HG03103 (cell line): ENCODE results near the gene WASF1.
"Not testable (repeated sequence)": the region's sequence is repeated elsewhere in the genome, so short reads cannot be mapped to it uniquely, and the experiment has no call there.

ENCODE experiments used
- ATAC-seq: cut with Tn5 transposase; IDR thresholded peaks from one replicate; pipeline ENCODE4 v1.9.1; 2021; ENCODE audit warnings: low read depth; ENCODE audit not compliant: unreplicated experiment

The WASF1 gene

DNA sequence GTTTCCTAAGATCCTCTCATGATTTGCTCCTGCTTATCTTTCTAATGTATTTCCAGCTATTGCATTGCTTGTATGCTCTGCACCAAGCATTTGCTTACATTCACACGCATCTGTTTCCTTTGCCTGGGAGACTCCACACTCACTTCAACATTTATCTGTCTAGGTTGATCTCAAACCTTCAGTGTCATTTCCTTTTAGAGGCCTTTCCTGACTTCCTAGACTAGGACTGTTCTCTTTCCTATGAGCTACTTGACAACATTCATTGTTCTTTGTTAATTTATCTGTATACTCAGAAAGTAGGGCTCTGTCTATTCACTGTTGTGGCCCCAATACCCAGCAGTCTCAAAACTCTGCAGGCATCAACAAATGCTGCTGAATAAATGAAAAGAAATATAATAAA lies 84.4 kb downstream of the WASF1 start:
- no peak for ATAC-seq

GRCh38 chr6:110093981-110094380 lies 85.5 kb downstream of the WASF1 start:
- no peak for ATAC-seq

DNA sequence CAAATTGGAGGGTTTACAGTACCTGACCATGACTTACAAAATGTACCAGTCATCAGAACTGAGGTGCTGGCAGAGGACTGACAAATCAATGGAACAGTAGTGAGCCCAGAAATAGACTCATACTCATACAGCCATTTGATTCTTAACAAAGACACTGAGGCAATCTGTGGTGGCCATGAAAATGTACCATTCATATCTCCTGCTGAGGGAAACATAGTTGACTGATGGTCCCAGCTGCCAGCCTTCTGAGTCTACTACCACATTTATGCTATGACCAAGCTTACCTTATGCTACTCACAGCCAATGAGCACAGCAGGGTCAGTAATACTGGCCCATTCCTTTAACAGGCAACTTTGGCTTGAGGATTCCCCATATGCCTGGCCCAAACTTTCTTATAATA lies 88.6 kb downstream of the WASF1 start:
- ATAC-seq, result no peak

DNA sequence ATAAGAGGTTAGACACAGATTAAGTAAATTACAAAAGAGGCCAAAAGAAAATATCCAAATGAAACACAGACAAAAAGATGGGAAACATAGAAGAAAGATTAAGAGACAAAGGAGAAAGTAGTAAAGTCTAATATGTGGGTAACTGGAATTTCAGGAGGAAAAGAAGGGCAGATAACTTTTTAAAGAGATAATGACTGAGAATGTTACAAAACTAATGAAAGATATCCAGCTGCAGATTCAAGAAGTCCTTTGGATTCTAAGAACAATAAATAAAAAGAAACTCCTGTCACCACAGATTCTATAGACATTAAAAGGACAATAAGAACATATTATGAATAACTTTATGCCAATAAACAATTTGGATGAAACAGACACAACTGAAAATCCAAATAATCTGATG lies 90.1 kb downstream of the WASF1 start:
- no peak for ATAC-seq

- no peak for ATAC-seq
Observed at GRCh38 chr6:110085285-110085684, 94.2 kb downstream of the WASF1 start.

DNA sequence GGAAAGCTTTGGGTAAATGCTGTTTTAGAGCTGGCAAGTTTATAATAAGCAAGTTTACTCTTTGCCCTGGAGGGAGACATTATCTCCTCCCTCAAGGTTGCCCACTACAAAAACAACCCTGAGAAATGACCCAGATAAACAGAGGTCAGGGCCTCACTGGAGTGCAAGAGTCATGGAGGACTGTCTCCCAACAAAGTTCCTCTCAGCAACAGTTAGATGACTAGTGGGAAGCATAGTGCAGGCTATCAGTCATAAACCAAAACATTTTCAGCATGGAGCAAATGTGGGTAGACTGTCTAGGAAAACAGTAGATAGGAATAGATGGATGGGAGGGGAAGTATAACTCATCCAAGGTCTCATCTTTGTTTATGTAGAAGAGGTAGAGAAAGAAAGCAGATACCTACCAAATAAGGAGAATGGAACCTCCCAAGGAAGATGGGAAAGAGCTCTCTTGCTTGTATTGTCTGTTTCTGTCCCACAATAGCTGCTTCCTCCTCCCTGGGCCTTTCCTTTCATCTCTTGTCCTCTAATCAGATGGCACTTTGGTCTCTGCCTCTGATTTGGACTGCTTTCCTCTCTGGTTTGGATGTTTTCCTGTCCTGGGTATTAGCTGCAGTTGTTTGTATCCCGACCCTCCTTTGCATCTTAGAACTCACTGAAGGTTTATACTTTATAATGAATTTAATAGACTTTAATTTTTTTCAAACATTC lies 95.4 kb downstream of the WASF1 start:
- no peak for ATAC-seq

DNA sequence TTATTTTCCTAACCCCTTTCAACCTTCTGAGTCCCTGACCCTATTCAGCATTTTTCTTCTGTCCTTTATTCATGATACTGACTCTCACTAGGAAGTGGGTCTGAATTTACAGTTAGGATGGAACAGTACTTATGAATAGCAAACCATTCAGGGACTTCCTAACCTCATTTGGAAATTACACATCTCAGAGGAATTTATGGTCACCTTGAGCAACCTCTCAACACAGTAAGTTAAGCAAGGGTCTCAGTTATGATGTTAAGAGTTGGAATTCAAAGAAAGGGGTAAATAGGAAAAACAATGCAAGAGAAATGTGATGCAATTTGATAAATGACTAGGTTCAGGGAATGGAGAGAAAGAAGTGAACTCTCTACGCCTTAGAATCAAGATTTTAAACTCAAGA lies 104.1 kb downstream of the WASF1 start:
- ATAC-seq, result no peak

DNA sequence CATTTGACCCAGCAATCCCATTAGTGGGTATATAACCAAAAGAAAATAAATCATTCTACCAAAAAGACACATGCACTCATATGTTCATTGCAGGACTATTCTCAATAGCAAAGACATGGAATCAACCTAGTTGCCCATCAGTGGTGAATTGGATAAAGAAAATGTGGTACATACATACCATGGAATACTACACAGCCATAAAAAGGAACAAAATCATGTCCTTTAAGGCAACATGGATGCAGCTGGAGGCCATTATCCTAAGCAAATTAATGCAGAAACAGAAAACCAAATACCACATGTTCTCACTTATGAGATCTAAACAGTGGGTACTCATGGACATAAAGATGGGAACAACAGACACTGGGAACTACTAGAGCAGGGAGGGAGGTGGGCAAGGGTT lies 106.0 kb downstream of the WASF1 start:
- ATAC-seq, result not testable (repeated sequence)

- no peak for ATAC-seq
Observed at GRCh38 chr6:110068592-110068967, 110.9 kb downstream of the WASF1 start.

DNA sequence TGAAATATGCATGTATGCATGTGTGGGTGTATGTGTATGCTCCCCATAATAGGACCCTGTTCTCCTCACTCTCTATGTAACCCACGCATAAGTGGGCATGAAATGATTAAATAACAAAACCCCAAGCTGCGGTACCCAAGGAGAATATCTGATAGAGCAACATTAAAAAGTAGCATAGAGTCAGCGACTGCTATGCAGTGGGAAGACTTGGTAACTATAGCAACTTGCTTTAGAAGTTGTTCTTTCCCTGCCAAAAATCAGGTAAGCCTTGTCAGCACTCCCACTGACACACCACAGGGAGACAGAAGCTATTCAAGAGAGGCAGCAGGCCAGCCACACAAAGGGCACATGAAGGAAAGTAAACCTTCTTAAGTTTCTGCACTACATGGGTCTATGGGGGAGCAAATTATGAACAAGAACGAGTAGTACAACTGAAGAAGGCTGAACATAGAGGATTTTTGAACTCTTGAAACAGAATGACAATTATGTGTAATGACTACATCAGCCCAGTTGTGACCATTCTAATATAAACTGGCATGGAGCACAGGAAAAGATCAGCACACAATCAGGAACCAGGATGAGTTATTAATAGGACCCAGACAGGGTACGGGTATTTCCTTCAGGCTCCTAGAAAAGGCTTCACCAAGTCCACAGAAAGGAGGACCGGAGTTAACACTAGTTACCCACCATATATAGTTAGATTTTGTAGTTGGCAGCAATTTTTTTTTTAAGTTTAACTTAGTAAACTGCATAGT lies 111.5 kb downstream of the WASF1 start:
- ATAC-seq, result no peak

DNA sequence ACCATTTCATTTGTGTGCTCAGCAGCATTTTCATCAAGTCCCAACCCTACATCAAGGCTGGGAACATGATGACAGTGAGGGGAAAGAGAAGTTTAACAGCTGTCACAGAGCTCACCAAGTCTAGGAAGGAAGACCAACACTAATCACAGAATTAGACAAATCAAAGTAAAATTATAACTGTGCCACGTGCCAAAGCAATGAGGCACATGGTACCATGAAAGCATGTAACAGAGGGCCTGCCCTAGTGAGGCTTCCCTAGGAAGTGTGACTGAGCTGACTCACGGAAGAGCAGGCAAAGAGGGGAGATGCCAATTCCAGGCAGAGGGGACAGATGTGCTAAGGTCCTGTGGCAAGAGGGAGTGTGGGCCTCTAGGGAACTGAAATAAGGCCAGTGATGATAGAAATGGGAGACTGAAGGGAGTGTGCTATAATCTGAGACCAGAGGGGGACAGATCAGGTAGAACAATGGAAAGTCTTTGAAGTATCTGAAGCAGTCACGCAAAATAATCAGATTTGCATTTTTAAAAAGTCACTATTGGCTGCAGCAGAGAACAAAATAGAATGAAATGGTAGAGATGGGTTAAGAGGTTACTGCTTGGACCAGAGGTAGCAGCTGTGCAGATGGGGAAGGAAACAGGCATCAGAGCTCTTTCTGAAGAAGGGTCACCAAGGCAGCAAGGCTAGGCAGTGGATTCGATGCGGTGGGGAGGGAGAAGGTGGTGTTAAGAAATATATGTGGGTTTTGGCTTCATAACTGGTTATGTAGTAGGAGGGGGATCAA lies 114.5 kb downstream of the WASF1 start:
- no peak for ATAC-seq

DNA sequence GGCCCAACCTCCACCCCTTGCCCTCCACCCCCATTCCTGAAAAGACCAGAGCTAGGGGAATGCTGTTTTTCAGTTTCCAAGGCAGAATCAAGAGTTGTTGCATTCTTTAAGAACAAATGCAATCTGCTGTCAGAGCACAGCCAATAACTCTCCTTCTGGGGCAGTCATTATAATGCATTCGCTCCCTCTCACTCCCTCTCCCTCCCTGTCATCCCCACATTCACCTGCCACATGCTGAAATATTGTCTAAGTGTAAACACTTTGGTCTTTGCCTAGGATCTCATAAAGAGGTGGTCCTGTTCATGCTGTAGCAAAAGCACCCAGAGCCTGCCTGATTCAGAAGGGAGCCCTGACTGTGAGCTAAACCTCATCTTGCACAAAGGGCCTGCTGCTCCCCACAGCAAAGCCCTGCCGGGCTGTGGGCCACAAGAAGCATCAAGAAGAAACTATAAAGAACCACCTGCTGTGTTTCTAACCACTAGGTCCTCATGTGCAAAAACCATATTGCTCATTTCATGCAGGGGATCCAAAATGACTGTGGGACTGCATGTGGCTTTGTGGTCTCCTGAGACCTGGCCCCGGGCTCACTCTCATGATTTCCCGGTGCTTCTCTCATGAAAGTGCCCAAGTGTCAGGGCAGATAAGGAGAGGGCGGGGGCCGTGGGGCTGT lies 115.7 kb downstream of the WASF1 start:
- no peak for ATAC-seq

- ATAC-seq, result no peak
Observed at GRCh38 chr6:110055387-110055735, 124.1 kb downstream of the WASF1 start.

GRCh38 chr6:110054664-110055386 lies 124.6 kb downstream of the WASF1 start:
- ATAC-seq, result no peak

DNA sequence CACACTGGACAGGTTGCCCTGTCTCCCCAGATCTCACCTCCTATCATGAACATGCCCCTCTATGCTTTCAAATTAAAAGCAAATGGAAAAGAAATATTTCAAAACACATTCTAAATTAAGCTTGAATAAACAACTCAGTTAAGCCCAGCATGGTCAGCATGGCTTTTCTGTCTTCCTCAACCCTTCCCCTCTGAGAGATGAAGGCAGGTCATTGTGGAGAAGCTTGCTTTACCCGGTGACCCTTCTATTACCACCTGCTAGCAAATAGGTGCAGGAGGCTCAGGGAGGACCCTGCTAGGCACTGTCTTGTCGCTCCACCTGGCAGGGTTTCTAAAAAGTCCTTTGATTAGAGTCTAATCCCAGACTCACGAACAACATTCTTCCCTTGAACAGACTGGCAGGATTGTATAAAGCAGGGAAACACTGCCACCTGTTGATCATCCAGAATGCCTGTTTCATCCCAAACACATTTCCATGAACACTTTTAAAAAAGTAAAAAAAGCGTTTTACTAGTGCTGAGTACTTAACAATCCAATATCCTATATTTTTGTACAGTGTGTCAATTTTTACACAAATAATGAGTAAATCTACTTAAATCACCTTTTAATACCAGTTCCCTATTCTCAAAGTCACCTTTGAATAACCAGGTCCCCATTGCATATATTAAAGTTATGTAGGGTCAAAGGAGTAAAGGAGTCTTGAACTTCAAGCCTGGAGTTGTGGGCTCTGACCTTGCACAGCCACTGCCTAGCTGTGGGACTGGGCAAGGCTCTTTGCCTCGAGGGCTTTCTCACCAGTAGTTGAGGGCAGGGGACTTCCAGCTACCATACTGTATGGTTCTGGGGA lies 125.9 kb downstream of the WASF1 start:
- no peak for ATAC-seq

DNA sequence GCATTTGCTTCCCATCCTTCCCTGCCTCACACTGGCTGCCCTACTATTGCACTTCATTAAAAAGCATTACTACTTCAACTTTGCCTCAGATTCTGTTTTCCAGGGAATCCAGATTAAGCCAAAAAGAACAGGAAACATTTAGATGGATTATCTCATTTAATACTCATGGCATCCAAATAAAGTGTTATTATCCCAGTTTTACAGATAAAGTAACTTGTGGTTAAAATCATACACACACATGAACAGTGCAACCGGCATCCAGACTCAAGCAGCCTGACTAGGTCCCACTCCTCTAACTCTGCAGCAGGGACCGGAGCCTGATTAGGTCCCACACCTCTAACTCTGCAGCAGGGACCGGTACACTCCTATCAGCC lies 129.0 kb downstream of the WASF1 start:
- ATAC-seq, result no peak
